Large intestine (tissue), 3 donors: ENCODE data around the gene KRT5. TPM values are rescaled to one million over a fixed set of nuclear protein-coding genes. Genes with fewer than 3 reads are reported as not detected.

Experiments
- DNase-seq, 2 donors: peaks; one replicate each; pipeline versions ENCODE4 v3.0.0 to v3.0.0-alpha.2; 2013
- H3K27ac ChIP-seq: one replicate; pipeline ENCODE4 v1.5.1; 2013; ENCODE audit warnings: low read length
- H3K27me3 ChIP-seq: 2 replicates; pipeline ENCODE4 v1.6.1; 2013; ENCODE audit warnings: low read length; ENCODE audit not compliant: control insufficient read depth, insufficient read depth
- H3K36me3 ChIP-seq: 2 replicates; pipeline ENCODE4 v1.6.1; 2013; ENCODE audit warnings: low read length; ENCODE audit not compliant: control insufficient read depth, insufficient read depth
- H3K4me1 ChIP-seq: one replicate; pipeline ENCODE4 v1.6.1; 2013; ENCODE audit warnings: low read length; ENCODE audit not compliant: control insufficient read depth, insufficient read depth
- H3K4me3 ChIP-seq: one replicate; pipeline ENCODE4 v1.5.1; 2013; ENCODE audit warnings: low read length
- H3K9me3 ChIP-seq: one replicate; pipeline ENCODE4 v1.6.1; 2013; ENCODE audit warnings: mild to moderate bottlenecking, low read depth, low read length, moderate library complexity; ENCODE audit not compliant: control insufficient read depth
- WGBS: methylation state at CpG from one replicate; pipeline ENCODE4 v1.1.5; 2013; ENCODE audit warnings: low lambda C conversion rate; ENCODE audit not compliant: insufficient coverage; 5-methylcytosine and 5-hydroxymethylcytosine counted together
- polyA plus RNA-seq: library from polyadenylated mRNA; unstranded; fragments of 120-200 nt; gene quantifications from one replicate; pipeline ENCODE4 v1.2.1, GENCODE V29; 2013

Gene KRT5
- polyA plus RNA-seq, 1 donor = 1.8 TPM

DNA sequence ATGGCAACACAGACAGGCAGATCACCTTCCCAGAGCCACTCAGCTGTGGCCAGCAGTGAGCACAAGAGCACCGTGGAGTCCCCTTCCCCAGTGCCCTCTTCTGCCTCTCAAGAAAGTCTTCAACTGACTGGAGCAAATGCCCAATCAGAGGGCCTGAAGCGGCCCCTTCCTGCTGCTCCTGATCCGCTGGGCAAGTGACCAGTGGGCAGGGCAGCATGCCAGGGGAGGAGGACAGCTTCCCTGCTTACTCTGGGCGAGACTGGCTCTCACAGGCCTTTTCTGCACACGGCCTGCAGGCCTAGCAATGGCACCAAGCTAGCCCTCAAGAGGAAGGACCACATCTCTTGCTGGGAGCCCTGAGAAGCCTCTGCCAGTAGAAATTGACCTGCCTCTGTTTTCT is 31.9 kb upstream of the KRT5 start:
- Histone ChIP-seq H3K27ac (no peak overlapping the region), H3K4me1 (no peaks in the 10 kb centered on the region), H3K4me3 (no peak overlapping the region), H3K27me3 (peaks cover 7% of the 10 kb centered on the region), H3K36me3 (no peaks in the 10 kb centered on the region), H3K9me3 (no peaks in the 10 kb centered on the region)
- no CpG with 5 or more reads among the region's 5 CpGs for WGBS
- no peak for DNase-seq

DNA sequence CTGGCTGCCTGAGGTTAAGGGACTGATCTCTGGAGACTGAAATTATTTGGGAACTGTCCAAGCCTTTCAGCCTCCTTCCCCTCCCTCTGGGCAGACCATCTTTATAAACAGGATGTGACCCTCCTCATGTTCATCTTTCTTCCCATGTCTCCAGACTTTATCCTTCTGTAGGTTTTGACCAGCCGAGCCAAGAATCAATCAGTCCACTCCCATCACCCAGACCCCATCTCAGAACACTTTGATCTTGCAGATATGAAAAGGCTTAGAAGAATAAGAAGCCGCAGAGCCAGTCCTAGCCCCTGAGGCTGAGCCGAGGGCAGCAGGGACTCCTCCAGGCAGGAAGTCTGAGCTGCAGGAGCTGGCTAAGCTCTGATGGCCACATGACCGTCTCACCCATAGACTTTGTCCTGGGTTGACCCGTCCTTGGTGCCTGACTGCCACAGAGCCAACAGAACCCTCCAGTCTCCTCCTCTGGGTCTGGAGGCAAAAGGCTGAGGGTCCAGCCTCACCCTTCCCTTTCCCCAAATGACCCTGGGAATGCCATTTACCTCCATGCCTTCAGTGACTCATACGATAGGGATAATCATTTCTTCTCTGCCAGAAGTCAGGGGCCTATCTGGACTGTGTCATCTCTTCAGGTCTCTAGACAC is 31.1 kb upstream of the KRT5 start:
- no peak overlapping the region for H3K27ac ChIP-seq
- no peaks in the 10 kb centered on the region for H3K36me3 ChIP-seq
- WGBS = 71% methylated on average over 1 of the region's 6 CpGs
- H3K27me3 ChIP-seq = peaks cover 7% of the 10 kb centered on the region
- peak in 1 of 2 donors; percentile 21 for DNase-seq
- H3K9me3 ChIP-seq = no peaks in the 10 kb centered on the region
- no peaks in the 10 kb centered on the region for H3K4me1 ChIP-seq
- H3K4me3 ChIP-seq = no peak overlapping the region

DNA sequence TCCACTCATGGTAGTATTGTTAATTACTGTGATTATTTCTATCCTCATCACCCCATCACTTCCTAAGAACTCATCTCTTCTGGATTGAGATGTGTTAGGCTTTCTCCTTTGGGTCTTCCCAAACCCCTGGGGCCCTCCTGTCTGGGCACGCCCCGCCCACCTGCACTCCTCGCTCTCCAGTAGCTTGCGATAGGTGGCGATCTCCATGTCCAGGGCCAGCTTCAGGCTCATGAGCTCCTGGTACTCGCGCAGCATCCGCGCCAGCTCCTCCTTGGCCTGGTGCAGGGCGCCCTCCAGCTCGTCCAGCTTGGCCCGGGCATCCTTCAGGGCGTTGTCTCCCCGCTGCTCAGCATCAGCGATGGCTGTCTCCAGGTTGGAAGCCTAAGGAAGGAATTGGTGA is 25.9 kb upstream of the KRT5 start:
- Histone ChIP-seq H3K9me3 (no peaks in the 10 kb centered on the region), H3K36me3 (no peaks in the 10 kb centered on the region), H3K4me3 (no peak overlapping the region), H3K4me1 (no peaks in the 10 kb centered on the region), H3K27ac (no peak overlapping the region), H3K27me3 (peaks cover 7% of the 10 kb centered on the region)
- WGBS = no CpG with 5 or more reads among the region's 15 CpGs
- DNase-seq = no peak

DNA sequence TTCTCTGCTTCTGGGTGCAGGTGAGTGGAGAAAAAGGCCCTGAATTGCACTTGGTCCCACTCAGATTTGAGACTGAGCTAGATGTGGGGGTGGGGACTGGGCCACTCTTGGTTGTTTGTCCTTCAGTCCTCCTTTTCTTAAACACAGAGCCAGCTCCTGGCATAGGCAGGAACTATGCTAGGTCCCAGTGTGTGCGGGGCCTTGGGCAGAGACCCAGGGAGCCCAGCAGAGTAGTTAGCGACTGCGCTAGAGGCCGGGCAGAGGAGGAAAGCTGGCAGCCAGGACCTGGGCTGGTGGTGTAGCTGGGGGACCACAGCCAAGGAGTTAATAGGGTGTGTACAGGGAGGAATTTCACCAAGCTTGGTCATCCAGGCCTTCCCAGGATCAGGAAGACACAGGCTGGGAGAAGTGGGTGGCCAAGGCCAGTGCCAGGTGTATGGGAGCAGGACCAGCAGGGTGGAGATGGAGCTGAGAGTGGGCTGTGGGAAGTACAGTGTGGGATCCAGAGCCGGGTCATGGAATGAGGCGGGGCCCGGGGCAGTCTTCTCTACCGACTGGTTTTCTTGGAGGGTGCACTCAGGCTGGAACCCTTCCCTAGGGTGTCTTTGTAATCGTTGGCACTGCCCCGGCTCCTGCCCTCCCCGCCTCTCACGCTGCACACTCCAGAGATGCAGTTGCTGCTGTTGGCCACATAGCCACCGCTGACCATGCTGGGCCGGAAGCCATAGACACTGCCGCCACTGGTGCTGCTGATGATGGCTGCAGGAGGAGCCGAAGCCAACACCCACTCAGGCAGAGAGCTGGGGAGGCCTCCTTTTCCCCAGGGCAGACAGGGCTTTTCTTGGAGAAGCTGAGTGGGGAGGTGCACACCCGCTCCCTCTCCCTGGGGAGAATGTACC is 24.0 kb upstream of the KRT5 start:
- Histone ChIP-seq H3K4me1 (no peaks in the 10 kb centered on the region), H3K9me3 (no peaks in the 10 kb centered on the region), H3K36me3 (no peaks in the 10 kb centered on the region), H3K27ac (no peak overlapping the region), H3K27me3 (no peaks in the 10 kb centered on the region), H3K4me3 (no peak overlapping the region)
- no CpG with 5 or more reads among the region's 17 CpGs for WGBS
- no peak for DNase-seq

DNA sequence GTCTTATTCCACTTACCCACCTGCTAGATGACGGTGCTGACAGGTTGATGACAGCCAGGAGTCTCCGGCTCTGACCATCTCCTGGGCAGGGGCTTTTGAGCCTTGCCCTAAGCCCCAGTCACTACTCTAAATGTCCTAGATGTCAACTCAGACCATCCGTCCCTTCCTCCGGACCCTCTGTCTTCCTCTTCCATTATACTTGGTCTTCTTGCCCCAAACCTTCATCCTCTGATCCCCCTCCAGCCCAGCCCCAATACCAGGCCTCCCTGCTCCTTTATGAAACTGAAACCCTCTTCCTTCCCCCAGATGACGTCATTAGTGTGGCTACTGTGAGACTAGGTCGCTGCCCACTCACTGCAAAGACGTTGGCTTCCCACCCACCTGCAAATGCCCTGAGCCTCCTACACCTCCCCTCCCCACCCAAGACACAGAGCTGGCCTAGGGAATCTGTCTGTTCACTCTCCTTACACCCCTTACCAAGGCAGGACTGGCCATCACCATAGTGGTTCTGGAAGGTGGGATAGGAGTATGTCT is 22.7 kb upstream of the KRT5 start:
- no CpG with 5 or more reads among the region's 7 CpGs for WGBS
- no peaks in the 10 kb centered on the region for H3K4me1 ChIP-seq

DNA sequence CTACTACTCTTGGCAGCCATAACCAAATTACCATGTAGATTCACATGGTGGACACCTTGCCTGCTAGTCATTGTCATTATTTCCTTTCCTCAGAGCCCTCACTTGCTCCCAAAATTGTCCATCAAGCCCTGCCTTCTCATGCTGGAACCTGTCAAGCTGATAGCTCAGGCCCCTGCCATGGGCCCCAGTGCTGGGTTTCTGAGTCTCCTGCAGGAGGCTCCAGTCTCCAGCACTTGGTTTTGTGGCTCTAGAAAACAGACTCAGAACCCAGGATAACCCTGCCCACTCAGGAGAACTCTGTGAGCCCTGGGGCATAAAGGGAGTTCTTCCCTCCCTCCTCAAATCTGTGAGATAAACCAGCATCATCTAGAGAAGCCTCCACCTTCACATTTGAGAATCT is 22.0 kb upstream of the KRT5 start:
- no peak overlapping the region for H3K27ac ChIP-seq
- no peak for DNase-seq

More for the DNA sequence above, 22.7 kb upstream of the KRT5 start:
- H3K27ac ChIP-seq = no peak overlapping the region
- no peaks in the 10 kb centered on the region for H3K36me3 ChIP-seq
- no peak overlapping the region for H3K4me3 ChIP-seq
- no peak for DNase-seq
- H3K27me3 ChIP-seq = no peaks in the 10 kb centered on the region
- H3K9me3 ChIP-seq = no peaks in the 10 kb centered on the region

DNA sequence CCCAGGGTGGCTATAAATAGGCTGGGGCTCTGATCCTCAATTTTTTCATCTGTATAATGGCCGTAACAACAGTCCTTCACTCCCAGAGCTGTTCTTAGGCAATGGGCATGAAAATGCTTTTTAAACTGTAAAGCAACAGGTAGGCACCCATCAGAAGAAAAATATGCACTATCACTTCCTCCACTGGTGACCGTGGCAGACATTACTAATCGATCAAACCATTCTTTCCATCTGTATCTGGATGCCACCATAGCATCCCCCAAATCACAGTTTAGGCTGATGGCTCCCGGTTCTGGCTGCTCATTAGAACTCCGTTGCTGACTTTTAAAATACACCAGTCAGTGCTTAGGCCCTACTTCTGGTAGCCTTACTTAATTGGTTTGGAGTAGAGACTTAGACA is 21.5 kb upstream of the KRT5 start:
- no CpG with 5 or more reads among the region's 5 CpGs for WGBS
- Histone ChIP-seq H3K36me3 (no peaks in the 10 kb centered on the region), H3K27me3 (no peaks in the 10 kb centered on the region), H3K27ac (no peak overlapping the region), H3K9me3 (no peaks in the 10 kb centered on the region), H3K4me1 (no peaks in the 10 kb centered on the region), H3K4me3 (no peak overlapping the region)
- no peak for DNase-seq

More for the DNA sequence above, 22.0 kb upstream of the KRT5 start:
- Histone ChIP-seq H3K4me1 (no peaks in the 10 kb centered on the region), H3K9me3 (no peaks in the 10 kb centered on the region), H3K36me3 (no peaks in the 10 kb centered on the region), H3K27me3 (no peaks in the 10 kb centered on the region), H3K4me3 (no peak overlapping the region)

DNA sequence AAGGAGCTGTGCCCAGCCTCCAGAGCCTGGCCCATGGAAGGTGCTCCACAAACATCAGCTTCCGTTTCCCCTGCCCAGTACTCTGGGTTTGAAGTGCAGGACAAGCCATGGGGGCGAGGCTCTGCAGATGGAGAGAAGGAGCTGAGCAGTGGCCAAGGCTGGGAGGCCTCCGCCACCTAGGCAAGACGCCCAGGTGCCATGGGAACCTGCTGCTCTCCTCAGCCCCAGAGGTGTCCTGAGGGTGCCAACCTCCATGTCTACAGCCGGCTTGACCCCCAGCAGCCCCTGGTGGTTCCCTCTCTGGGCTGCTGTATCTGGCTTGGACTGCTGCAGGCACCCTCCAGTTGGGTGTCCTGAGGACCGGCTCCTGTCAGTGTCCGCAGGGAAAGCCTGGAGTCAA is 20.3 kb upstream of the KRT5 start:
- Histone ChIP-seq H3K36me3 (no peaks in the 10 kb centered on the region), H3K27me3 (no peaks in the 10 kb centered on the region), H3K4me1 (no peaks in the 10 kb centered on the region), H3K9me3 (no peaks in the 10 kb centered on the region), H3K27ac (no peak overlapping the region), H3K4me3 (no peak overlapping the region)
- WGBS = no CpG with 5 or more reads among the region's 7 CpGs
- DNase-seq = no peak

DNA sequence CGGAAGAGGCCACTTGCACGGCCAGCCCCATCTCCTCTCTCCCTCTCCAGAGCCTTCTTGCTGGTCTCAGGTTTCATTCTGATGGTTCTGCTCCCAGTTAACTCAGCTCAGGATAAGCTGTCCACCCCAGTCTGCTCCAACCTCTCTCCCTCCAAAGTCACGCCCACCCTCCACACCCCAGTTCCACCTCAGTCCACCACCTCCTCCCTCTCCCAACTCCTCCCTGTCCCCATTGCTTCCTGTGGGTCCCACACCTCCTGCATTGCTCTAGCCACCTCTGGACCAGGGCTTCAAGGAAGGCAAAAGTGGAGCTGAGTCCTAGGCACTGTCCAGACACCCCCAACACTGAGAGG is 19.6 kb upstream of the KRT5 start:
- no CpG with 5 or more reads among the region's 3 CpGs for whole genome bisulfite sequencing
- Histone ChIP-seq H3K4me3 (no peak overlapping the region), H3K36me3 (no peaks in the 10 kb centered on the region), H3K4me1 (no peaks in the 10 kb centered on the region), H3K27ac (no peak overlapping the region), H3K27me3 (no peaks in the 10 kb centered on the region), H3K9me3 (no peaks in the 10 kb centered on the region)
- DNase-seq = no peak

DNA sequence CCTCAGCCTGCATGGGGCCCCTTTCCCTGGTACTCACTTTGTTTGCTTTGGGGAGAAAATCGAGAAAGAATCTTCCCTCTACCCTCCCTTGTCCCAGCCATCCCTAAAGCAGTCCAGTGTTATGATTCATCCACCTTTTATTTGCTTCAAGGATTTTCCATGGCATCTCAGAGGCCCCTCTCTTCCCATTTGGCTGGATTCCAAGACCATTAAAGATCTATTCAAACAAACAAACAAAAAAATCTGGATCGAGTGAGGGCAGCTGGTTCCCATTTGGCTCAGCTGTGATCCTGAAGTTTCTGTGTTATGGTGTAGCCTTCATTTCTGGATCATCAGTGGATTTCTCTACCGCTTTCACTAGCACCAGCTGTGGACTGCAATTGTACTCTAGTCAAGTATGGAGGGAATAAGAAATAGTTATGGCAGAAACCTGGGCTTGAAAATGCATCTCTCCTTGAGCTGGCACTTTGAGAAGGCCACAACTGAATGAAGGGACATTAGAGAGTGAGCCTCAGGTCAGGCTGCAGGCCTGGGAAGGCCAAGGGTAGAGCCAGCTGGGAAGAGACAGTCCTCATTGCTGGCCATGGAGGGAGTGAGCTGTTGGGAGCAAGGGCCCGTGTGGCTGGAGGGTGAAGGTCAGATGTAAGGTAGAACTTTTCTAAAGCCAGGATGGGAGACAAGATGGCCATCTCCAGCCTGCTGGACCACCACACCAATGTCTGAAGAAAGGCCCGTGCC is 19.1 kb upstream of the KRT5 start:
- peak in 1 of 2 donors; percentile 23 for DNase-seq
- H3K9me3 ChIP-seq = no peaks in the 10 kb centered on the region
- WGBS = no CpG with 5 or more reads among the region's 5 CpGs
- no peak overlapping the region for H3K27ac ChIP-seq
- H3K4me3 ChIP-seq = no peak overlapping the region
- H3K4me1 ChIP-seq = no peaks in the 10 kb centered on the region
- no peaks in the 10 kb centered on the region for H3K27me3 ChIP-seq
- no peaks in the 10 kb centered on the region for H3K36me3 ChIP-seq
